Panc1 (cell line): ENCODE data around the gene MAP6D1. TPM values are rescaled to one million over a fixed set of nuclear protein-coding genes. Genes with fewer than 3 reads are reported as not detected.

ENCODE experiments used
- total RNA-seq: library from RNA; stranded (reverse); gene quantifications from one replicate; pipeline ENCODE4 v1.2.1, GENCODE V29; 2021; ENCODE audit not compliant: unreplicated experiment

The MAP6D1 gene
- total RNA-seq, 1 experiment from 2014 or later, result 7.9 TPM

Other genes starting within 250 kb of the MAP6D1 start
- 42.0 TPM for gene KLHL24, start 190.0 kb downstream of the MAP6D1 start, total RNA-seq
- 33.8 TPM for gene YEATS2, start 127.8 kb downstream of the MAP6D1 start, total RNA-seq
- 82.3 TPM for gene PARL, start 59.3 kb upstream of the MAP6D1 start, total RNA-seq
- 35.1 TPM for gene ABCC5, start 192.3 kb upstream of the MAP6D1 start, total RNA-seq
- gene HTR3D, start 206.2 kb upstream of the MAP6D1 start, total RNA-seq, result not detected
- gene HTR3C, start 227.5 kb upstream of the MAP6D1 start, total RNA-seq, result not detected